ENCODE measurements around the gene NR3C1. TPM values are rescaled to one million over a fixed set of nuclear protein-coding genes. Genes with fewer than 3 reads are reported as not detected.

NR3C1 gene
- total RNA-seq, 1 donor from 2014 or later: 101 TPM

DNA sequence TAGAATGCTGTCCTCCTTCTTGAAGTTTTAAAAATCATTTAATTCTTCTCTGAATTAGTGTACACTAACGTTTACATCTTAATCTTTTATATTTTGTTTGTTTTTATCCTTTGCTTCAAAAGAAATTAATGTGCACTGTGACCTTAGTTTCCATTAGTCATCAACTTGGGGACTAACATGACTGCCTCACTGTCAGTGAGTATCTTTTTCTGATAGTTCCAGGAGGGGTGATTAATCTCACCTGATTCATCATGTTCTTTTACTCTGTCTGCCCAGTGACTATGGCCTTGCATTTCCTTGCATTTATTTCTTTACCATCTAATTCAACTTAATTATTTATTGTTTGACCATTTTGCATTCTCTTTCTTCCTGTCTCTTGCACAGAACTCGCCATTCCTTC is 33.4 kb upstream of the NR3C1 start:
- TF ChIP-seq CTCF (IDR thresholded peaks at IDR 0.05): no peak
- Histone ChIP-seq H3K4me3 (no peak overlapping the region), H3K36me3 (no peaks in the 10 kb centered on the region), H3K27ac (no peak overlapping the region), H3K27me3 (no peaks in the 10 kb centered on the region), H3K9me3 (no peaks in the 10 kb centered on the region), H3K4me1 (peaks cover 16% of the 10 kb centered on the region)
- ATAC-seq: no peak
- intact Hi-C loops (cut with DNase I): no loop called here
- DNase-seq: no peak

- ATAC-seq (peak; percentile 93), DNase-seq (no peak)
- intact Hi-C loops (cut with DNase I): no loop called here
- no peaks in the 10 kb centered on the region for H3K9me3 ChIP-seq
- peak overlapping the region; percentile 27 for H3K27ac ChIP-seq
- no peak for TF ChIP-seq CTCF (IDR thresholded peaks at IDR 0.05)
- no peaks in the 10 kb centered on the region for H3K27me3 ChIP-seq
- peaks cover 16% of the 10 kb centered on the region for H3K4me1 ChIP-seq
- no peaks in the 10 kb centered on the region for H3K36me3 ChIP-seq
- peak overlapping the region; percentile 30 for H3K4me3 ChIP-seq
These were observed 31.7 kb upstream of the NR3C1 start for GRCh38 chr5:143435210-143435657.

GRCh38 chr5:143434261-143435209 is 31.0 kb upstream of the NR3C1 start:
- no peak for DNase-seq
- no peak for TF ChIP-seq CTCF (IDR thresholded peaks at IDR 0.05)
- H3K4me3 ChIP-seq: peak overlapping the region; percentile 30
- H3K4me1 ChIP-seq: peaks cover 16% of the 10 kb centered on the region
- peak; percentile 19 for ATAC-seq
- H3K36me3 ChIP-seq: no peaks in the 10 kb centered on the region
- intact Hi-C loops (cut with DNase I): no loop called here
- no peaks in the 10 kb centered on the region for H3K27me3 ChIP-seq
- peak overlapping the region; percentile 27 for H3K27ac ChIP-seq
- no peaks in the 10 kb centered on the region for H3K9me3 ChIP-seq

DNA sequence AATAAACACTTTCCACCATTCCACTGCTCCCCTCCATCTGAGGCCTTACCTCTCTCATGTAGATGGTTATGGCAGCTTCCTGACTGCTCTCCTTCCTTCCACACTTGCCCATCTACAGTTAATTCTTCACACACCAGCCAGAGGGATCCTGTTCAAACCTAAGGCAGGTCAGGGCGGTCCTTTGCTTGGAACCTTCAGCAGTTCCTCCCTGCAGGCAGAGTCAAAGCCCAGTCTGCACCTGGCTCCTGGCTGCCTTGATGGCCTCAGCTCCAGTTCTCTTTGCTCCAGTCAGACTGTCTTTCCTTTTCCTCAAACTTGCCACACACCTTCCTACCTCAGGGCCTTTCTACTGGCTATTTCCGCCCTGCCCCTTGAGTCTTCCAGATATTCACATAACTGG is 30.2 kb upstream of the NR3C1 start:
- no peaks in the 10 kb centered on the region for H3K27me3 ChIP-seq
- H3K27ac ChIP-seq: no peak overlapping the region
- ATAC-seq (no peak), DNase-seq (no peak)
- no peak for TF ChIP-seq CTCF (IDR thresholded peaks at IDR 0.05)
- intact Hi-C loops (cut with DNase I): no loop called here
- peak overlapping the region; percentile 30 for H3K4me3 ChIP-seq
- peaks cover 16% of the 10 kb centered on the region for H3K4me1 ChIP-seq
- H3K36me3 ChIP-seq: no peaks in the 10 kb centered on the region
- H3K9me3 ChIP-seq: no peaks in the 10 kb centered on the region

- ATAC-seq (no peak), DNase-seq (no peak)
- intact Hi-C loops (cut with DNase I): no loop called here
- H3K9me3 ChIP-seq: no peaks in the 10 kb centered on the region
- no peak overlapping the region for H3K4me3 ChIP-seq
- TF ChIP-seq CTCF (IDR thresholded peaks at IDR 0.05): no peak
- no peaks in the 10 kb centered on the region for H3K36me3 ChIP-seq
- peaks cover 16% of the 10 kb centered on the region for H3K4me1 ChIP-seq
- no peaks in the 10 kb centered on the region for H3K27me3 ChIP-seq
- no peak overlapping the region for H3K27ac ChIP-seq
These were observed 29.3 kb upstream of the NR3C1 start for GRCh38 chr5:143432658-143433239.
